ENCODE measurements around the gene ILK.

ILK gene

GRCh38 chr11:6622261-6623171 is 18.9 kb downstream of the ILK start:
- DNase-seq = peak; percentile 4

- no peak for DNase-seq
Measured at GRCh38 chr11:6623391-6624363, 20.1 kb downstream of the ILK start.

- no peak for DNase-seq
Measured at GRCh38 chr11:6625156-6625831, 21.7 kb downstream of the ILK start.

- DNase-seq = no peak
Measured at GRCh38 chr11:6625832-6626420, 22.4 kb downstream of the ILK start.

- DNase-seq = no peak
Measured at GRCh38 chr11:6626971-6627761, 23.6 kb downstream of the ILK start.

- no peak for DNase-seq
Measured at GRCh38 chr11:6627762-6628241, 24.2 kb downstream of the ILK start.

GRCh38 chr11:6628526-6628925 is 25.0 kb downstream of the ILK start:
- no peak for DNase-seq

- DNase-seq = no peak
Measured at GRCh38 chr11:6629573-6629891, 26.0 kb downstream of the ILK start.

GRCh38 chr11:6629892-6630631 is 26.5 kb downstream of the ILK start:
- DNase-seq = no peak

- no peak for DNase-seq
Measured at GRCh38 chr11:6630632-6631291, 27.2 kb downstream of the ILK start.

- no peak for DNase-seq
Measured at GRCh38 chr11:6631361-6631890, 27.9 kb downstream of the ILK start.

GRCh38 chr11:6632116-6633073 is 28.8 kb downstream of the ILK start:
- no peak for DNase-seq

GRCh38 chr11:6633422-6634408 is 30.1 kb downstream of the ILK start:
- no peak for DNase-seq

- no peak for DNase-seq
Measured at GRCh38 chr11:6634534-6634933, 31.0 kb downstream of the ILK start.

- no peak for DNase-seq
Measured at GRCh38 chr11:6635082-6635932, 31.7 kb downstream of the ILK start.

GRCh38 chr11:6636480-6636879 is 32.9 kb downstream of the ILK start:
- DNase-seq = no peak

- DNase-seq = no peak
Measured at GRCh38 chr11:6637871-6638270, 34.3 kb downstream of the ILK start.

Data from COR-L47 (cell line).